ENCODE data around the gene APBA2.

Gene APBA2

GRCh38 chr15:28900041-28900891 lies 14.5 kb downstream of the APBA2 start:
- no peaks in the 10 kb centered on the region for H3K9me3 Mint-ChIP-seq
- no peaks in the 10 kb centered on the region for H3K27me3 Mint-ChIP-seq
- H3K4me3 Mint-ChIP-seq, result no peak overlapping the region
- H3K36me3 Mint-ChIP-seq, result peaks cover 2% of the 10 kb centered on the region
- H3K27ac Mint-ChIP-seq, result peak overlapping the region; percentile 59
- peaks cover 89% of the 10 kb centered on the region for H3K4me1 Mint-ChIP-seq

GRCh38 chr15:28900892-28901586 lies 15.3 kb downstream of the APBA2 start:
- H3K4me3 Mint-ChIP-seq, result no peak overlapping the region
- H3K27ac Mint-ChIP-seq, result peak overlapping the region; percentile 59
- no peaks in the 10 kb centered on the region for H3K9me3 Mint-ChIP-seq
- H3K4me1 Mint-ChIP-seq, result peaks cover 89% of the 10 kb centered on the region
- H3K36me3 Mint-ChIP-seq, result peaks cover 2% of the 10 kb centered on the region
- H3K27me3 Mint-ChIP-seq, result no peaks in the 10 kb centered on the region

- H3K4me3 Mint-ChIP-seq, result no peak overlapping the region
- H3K27me3 Mint-ChIP-seq, result no peaks in the 10 kb centered on the region
- no peak overlapping the region for H3K27ac Mint-ChIP-seq
- no peaks in the 10 kb centered on the region for H3K9me3 Mint-ChIP-seq
- H3K36me3 Mint-ChIP-seq, result peaks cover 2% of the 10 kb centered on the region
- H3K4me1 Mint-ChIP-seq, result peaks cover 91% of the 10 kb centered on the region
Observed at GRCh38 chr15:28901587-28901980, 15.8 kb downstream of the APBA2 start.

DNA sequence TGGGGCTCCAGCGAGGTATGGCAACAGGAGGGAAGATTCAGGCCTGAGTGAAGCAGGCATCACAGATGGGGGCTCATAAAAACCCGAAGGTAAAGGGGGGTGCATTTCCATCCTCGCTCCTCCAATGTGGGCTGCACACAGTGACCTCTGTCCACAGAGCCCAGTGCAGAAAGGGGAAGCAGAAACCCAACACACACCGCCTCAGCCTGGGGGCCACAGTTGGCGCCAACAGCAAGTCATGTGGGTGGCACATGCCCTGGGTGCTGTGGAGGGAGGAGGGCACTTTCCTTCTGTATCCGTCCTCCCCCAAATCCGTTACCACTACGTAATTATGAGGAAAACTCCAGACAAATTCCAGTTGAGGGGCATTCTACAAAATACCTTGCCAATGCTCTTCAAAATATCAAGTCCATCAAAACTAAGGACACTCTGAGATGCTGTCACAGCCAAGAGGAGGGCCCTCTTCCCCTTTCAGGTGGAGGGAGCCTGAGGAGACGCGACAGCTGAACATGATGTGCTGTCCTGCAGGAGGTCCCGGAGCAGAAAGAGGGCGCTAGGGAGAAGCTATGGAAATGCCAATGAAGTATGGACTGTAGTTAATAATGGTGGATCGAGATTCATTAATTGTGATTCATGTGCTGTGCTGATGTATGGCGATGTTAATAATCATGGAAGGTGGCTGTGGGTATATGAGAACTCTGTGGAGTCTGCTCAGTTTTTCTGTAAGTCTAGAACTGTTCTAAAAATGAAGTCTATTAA lies 16.4 kb downstream of the APBA2 start:
- no peak overlapping the region for H3K27ac Mint-ChIP-seq
- H3K36me3 Mint-ChIP-seq, result no peaks in the 10 kb centered on the region
- no peaks in the 10 kb centered on the region for H3K9me3 Mint-ChIP-seq
- H3K4me1 Mint-ChIP-seq, result peaks cover 92% of the 10 kb centered on the region
- H3K27me3 Mint-ChIP-seq, result no peaks in the 10 kb centered on the region
- H3K4me3 Mint-ChIP-seq, result no peak overlapping the region

- H3K4me3 Mint-ChIP-seq, result no peak overlapping the region
- H3K9me3 Mint-ChIP-seq, result no peaks in the 10 kb centered on the region
- H3K27ac Mint-ChIP-seq, result peak overlapping the region; percentile 53
- no peaks in the 10 kb centered on the region for H3K27me3 Mint-ChIP-seq
- H3K36me3 Mint-ChIP-seq, result no peaks in the 10 kb centered on the region
- H3K4me1 Mint-ChIP-seq, result peaks cover 91% of the 10 kb centered on the region
Observed at GRCh38 chr15:28902856-28903255, 17.1 kb downstream of the APBA2 start.

GRCh38 chr15:28903555-28903954 lies 17.8 kb downstream of the APBA2 start:
- peak overlapping the region; percentile 64 for H3K27ac Mint-ChIP-seq
- peaks cover 86% of the 10 kb centered on the region for H3K4me1 Mint-ChIP-seq
- no peaks in the 10 kb centered on the region for H3K27me3 Mint-ChIP-seq
- H3K4me3 Mint-ChIP-seq, result no peak overlapping the region
- no peaks in the 10 kb centered on the region for H3K9me3 Mint-ChIP-seq
- H3K36me3 Mint-ChIP-seq, result no peaks in the 10 kb centered on the region

DNA sequence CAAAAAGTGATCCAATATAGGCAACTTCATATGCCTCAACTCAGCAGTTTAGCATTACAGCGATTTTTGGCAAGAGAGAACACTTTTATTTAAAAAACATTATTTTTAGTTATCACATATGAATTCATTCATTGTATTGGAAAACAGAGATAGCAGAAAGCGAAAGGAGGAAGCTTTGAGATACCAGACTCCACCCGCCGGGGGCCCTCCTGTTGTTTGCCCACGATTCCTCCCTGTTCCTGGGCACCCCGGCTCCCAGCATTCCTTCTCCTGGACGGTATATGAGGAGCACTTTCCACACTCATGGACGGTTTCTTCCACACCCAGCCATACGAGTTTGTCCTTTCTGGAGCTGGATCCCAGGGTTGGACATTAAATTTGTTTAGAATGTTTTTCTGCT lies 18.2 kb downstream of the APBA2 start:
- peak overlapping the region; percentile 69 for H3K27ac Mint-ChIP-seq
- H3K36me3 Mint-ChIP-seq, result peaks cover 2% of the 10 kb centered on the region
- no peaks in the 10 kb centered on the region for H3K27me3 Mint-ChIP-seq
- no peaks in the 10 kb centered on the region for H3K9me3 Mint-ChIP-seq
- H3K4me3 Mint-ChIP-seq, result no peak overlapping the region
- H3K4me1 Mint-ChIP-seq, result peaks cover 86% of the 10 kb centered on the region

GRCh38 chr15:28904541-28905315 lies 19.0 kb downstream of the APBA2 start:
- Mint-ChIP-seq H3K9me3 (no peaks in the 10 kb centered on the region), H3K27me3 (no peaks in the 10 kb centered on the region), H3K4me1 (peaks cover 86% of the 10 kb centered on the region), H3K36me3 (peaks cover 2% of the 10 kb centered on the region), H3K27ac (peak overlapping the region; percentile 23), H3K4me3 (no peak overlapping the region)

- Mint-ChIP-seq H3K4me1 (peaks cover 90% of the 10 kb centered on the region), H3K27ac (no peak overlapping the region), H3K36me3 (peaks cover 2% of the 10 kb centered on the region), H3K4me3 (no peak overlapping the region), H3K27me3 (no peaks in the 10 kb centered on the region), H3K9me3 (no peaks in the 10 kb centered on the region)
Observed at GRCh38 chr15:28907338-28907960, 21.7 kb downstream of the APBA2 start.

GRCh38 chr15:28909958-28910500 lies 24.3 kb downstream of the APBA2 start:
- Mint-ChIP-seq H3K4me1 (peaks cover 73% of the 10 kb centered on the region), H3K27me3 (no peaks in the 10 kb centered on the region), H3K36me3 (peaks cover 2% of the 10 kb centered on the region), H3K27ac (peak overlapping the region; percentile 68), H3K4me3 (peak overlapping the region; percentile 19), H3K9me3 (no peaks in the 10 kb centered on the region)

- no peaks in the 10 kb centered on the region for H3K27me3 Mint-ChIP-seq
- peaks cover 63% of the 10 kb centered on the region for H3K4me1 Mint-ChIP-seq
- H3K36me3 Mint-ChIP-seq, result peaks cover 2% of the 10 kb centered on the region
- peak overlapping the region; percentile 30 for H3K27ac Mint-ChIP-seq
- H3K4me3 Mint-ChIP-seq, result no peak overlapping the region
- no peaks in the 10 kb centered on the region for H3K9me3 Mint-ChIP-seq
Observed at GRCh38 chr15:28911310-28911931, 25.6 kb downstream of the APBA2 start.

DNA sequence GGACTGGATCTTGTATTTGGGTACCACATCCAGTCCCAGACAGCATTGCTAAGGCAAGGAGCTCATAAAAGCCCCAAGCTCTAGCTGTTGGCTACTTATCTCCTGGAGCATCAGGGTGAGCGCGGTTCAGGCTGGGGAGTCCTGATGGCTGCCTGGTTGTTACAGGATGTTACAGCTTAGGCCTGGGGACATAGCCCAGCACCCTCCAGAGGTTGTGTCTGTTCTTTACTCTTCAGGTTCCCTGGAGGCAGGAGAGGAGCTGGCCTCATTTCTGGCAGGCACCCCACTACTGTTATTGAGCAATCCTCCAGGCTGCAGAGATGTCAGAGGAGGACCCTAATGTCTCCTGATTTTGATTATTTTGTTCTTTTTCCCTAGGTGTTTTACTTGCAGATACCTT lies 26.6 kb downstream of the APBA2 start:
- H3K27ac Mint-ChIP-seq, result no peak overlapping the region
- peaks cover 2% of the 10 kb centered on the region for H3K36me3 Mint-ChIP-seq
- no peaks in the 10 kb centered on the region for H3K27me3 Mint-ChIP-seq
- H3K9me3 Mint-ChIP-seq, result no peaks in the 10 kb centered on the region
- no peak overlapping the region for H3K4me3 Mint-ChIP-seq
- peaks cover 57% of the 10 kb centered on the region for H3K4me1 Mint-ChIP-seq

DNA sequence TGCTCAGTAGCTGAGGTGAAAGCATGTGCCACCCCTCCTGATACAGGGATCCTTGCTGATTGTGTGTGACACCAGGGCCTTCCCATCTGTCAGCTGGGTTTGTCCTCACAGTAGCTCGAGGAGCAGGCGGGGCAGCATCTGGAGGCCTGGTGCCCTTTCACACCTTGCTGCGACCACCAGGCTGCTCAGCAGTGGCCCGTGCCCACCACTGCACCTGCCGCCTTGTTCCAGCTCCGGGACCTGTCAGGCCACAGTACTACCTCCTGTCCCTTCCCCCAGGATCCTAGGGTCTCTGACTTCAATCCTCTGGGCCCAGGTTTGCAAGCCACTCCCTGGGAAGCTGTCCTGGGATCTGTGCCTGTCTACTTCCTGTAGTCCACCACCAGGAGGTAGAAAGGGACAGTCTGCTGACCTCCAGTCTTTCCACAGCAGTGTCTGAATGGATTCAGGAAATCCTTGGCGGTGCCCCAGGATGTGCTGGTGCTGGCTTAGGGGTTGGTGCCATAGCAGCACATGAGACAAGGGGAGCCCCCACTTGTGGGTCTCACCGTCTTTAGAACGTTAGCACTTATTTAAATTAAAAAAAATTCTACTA lies 27.5 kb downstream of the APBA2 start:
- H3K4me3 Mint-ChIP-seq, result no peak overlapping the region

GRCh38 chr15:28914046-28914445 lies 28.3 kb downstream of the APBA2 start:
- Mint-ChIP-seq H3K27me3 (no peaks in the 10 kb centered on the region), H3K9me3 (no peaks in the 10 kb centered on the region), H3K36me3 (no peaks in the 10 kb centered on the region), H3K4me3 (no peak overlapping the region), H3K4me1 (peaks cover 58% of the 10 kb centered on the region), H3K27ac (no peak overlapping the region)

More for the DNA sequence above, 27.5 kb downstream of the APBA2 start:
- peaks cover 64% of the 10 kb centered on the region for H3K4me1 Mint-ChIP-seq
- H3K9me3 Mint-ChIP-seq, result no peaks in the 10 kb centered on the region
- peaks cover 2% of the 10 kb centered on the region for H3K36me3 Mint-ChIP-seq
- no peak overlapping the region for H3K27ac Mint-ChIP-seq
- H3K27me3 Mint-ChIP-seq, result no peaks in the 10 kb centered on the region
